Right lobe of liver (tissue), 6 donors: ENCODE measurements around the gene METTL2B. TPM values are rescaled to one million over a fixed set of nuclear protein-coding genes. Genes with fewer than 3 reads are reported as not detected.
A peak's percentile ranks its signal among the peaks of the same experiment; 100 is the strongest.
"Not testable (repeated sequence)": the region's sequence is repeated elsewhere in the genome, so short reads cannot be mapped to it uniquely, and the experiment has no call there.

Experiments
- ATAC-seq, 4 donors: fragments of 200-7000 bp; cut with Tn5 transposase; one replicate each; pipeline ENCODE4 v1.9.1; 2020; ENCODE audit warnings: mild to moderate bottlenecking in 4 of 4, moderate library complexity in 4 of 4
- DNase-seq, 3 donors: peaks; one replicate each; pipeline ENCODE4 v3.0.0-alpha.2; 2020
- H3K27ac ChIP-seq, 3 donors: fragments of 200-600 bp; one replicate each; pipeline ENCODE4 v1.8.0; 2022
- H3K27me3 ChIP-seq, 2 donors: fragments of 200-600 bp; one replicate each; pipeline ENCODE4 v1.8.0; 2022
- H3K36me3 ChIP-seq, 4 donors: fragments of 200-600 bp; sonication (generic) in 1 of 4; one replicate each; pipeline versions ENCODE4 v1.5.1 to v1.8.0; 2017 to 2022; ENCODE audit warnings: control low read depth in 1 of 4
- H3K4me1 ChIP-seq, 4 donors: fragments of 200-600 bp; sonication (generic) in 1 of 4; one replicate each; pipeline versions ENCODE4 v1.5.1 to v1.8.0; 2017 to 2022; ENCODE audit warnings: control low read depth in 1 of 4
- H3K4me3 ChIP-seq, 3 donors: fragments of 200-600 bp; one replicate each; pipeline ENCODE4 v1.8.0; 2022
- H3K9me3 ChIP-seq, 4 donors: fragments of 200-600 bp; sonication (generic) in 1 of 4; one replicate each; pipeline versions ENCODE4 v1.5.1 to v1.8.0; 2017 to 2022; ENCODE audit warnings: control low read depth in 1 of 4
- CTCF ChIP-seq, 4 donors: fragments of 200-600 bp in 3 of 4; fragments of 450-650 bp in 1 of 4; IDR thresholded peaks; one replicate each; pipeline versions ENCODE4 v1.5.1 to v1.8.0; 2016 to 2022; ENCODE audit warnings: antibody characterized with exemption in 4 of 4, mild to moderate bottlenecking in 2 of 4
- POLR2A ChIP-seq: fragments of 450-650 bp; IDR thresholded peaks from one replicate; pipeline ENCODE4 v1.6.1; 2017; ENCODE audit warnings: antibody characterized with exemption, mild to moderate bottlenecking
- WGBS: methylation state at CpG from one replicate; pipeline ENCODE4 v1.1.6; 2018; ENCODE audit warnings: low coverage, low lambda C conversion rate; ENCODE audit not compliant: insufficient coverage; ENCODE audit errors: missing lambda C conversion rate; 5-methylcytosine and 5-hydroxymethylcytosine counted together
- intact Hi-C, 2 donors: fragments of 100-400 bp; cut with DNase I; formaldehyde crosslinking; loops; one replicate each; pipeline versions ENCODE4 v1.11.2 to v1.14.1; 2022
- small RNA-seq, 2 experiments: library from RNA; depleted of rRNA; stranded (forward); fragments of <200 nt; gene quantifications; one replicate each; pipeline ENCODE3, GENCODE V24; 2016
- total RNA-seq, 6 experiments: library from RNA; depleted of rRNA in 2 of 6; stranded (reverse); fragments of >200 nt in 2 of 6; fragmentation: NEBNext Ultra II Directional in 3 of 6; extraction: Animal tissue kit (Norgen Biotek cat#: 25700) in 3 of 6; gene quantifications; one replicate each; pipeline versions ENCODE4 v1.1.0 to v1.2.4, GENCODE V29; 2016 to 2023
- donor health status: DM: no; HTN: yes; CAD: no.
- donor health status: DM: no; HTN: no; CAD: no.
- donor health status: DM: no; HTN: no; CAD: no.
- donor health status: DM: no; HTN: yes; CAD: no.
- donor health status: DM: no; HTN: yes; CAD: no.

METTL2B gene
- total RNA-seq, 6 experiments from 2014 or later, result 10.8 to 15.1 (median 13.6) TPM

DNA sequence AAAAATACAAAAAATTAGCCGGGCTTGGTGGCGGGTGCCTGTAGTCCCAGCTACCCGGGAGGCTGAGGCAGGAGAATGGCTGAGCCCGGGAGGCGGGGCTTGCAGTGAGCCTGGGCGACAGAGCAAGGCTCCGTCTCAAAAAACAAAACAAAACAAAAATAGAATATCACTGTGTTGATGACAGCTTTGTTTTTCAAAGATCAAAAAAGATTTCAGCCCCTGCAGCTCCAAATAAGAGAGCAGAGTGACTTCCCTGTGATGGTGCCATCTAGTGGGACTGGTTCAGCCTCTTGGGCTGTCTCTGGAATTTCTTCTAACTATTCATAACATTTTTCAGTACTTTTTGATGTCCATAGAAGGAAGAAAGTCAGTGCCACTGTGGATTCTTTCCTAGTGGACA, 60.9 kb downstream of the METTL2B start:
- Histone ChIP-seq H3K36me3 (peaks cover 0 to 21% (median 0%) of the 10 kb centered on the region in 4 donors), H3K4me1 (peaks cover 0 to 11% (median 5%) of the 10 kb centered on the region in 4 donors)
- H3K9me3 ChIP-seq, H3K27ac ChIP-seq, DNase-seq, H3K27me3 ChIP-seq, H3K4me3 ChIP-seq, intact Hi-C loops: not testable (repeated sequence)
- peak in 3 of 4 donors; percentile 35 to 41 (median 37) for TF ChIP-seq CTCF (IDR thresholded peaks at IDR 0.05)
- peak; percentile 64 to 77 (median 74) for ATAC-seq
- WGBS, result 54% methylated on average over 6 of the region's 7 CpGs

DNA sequence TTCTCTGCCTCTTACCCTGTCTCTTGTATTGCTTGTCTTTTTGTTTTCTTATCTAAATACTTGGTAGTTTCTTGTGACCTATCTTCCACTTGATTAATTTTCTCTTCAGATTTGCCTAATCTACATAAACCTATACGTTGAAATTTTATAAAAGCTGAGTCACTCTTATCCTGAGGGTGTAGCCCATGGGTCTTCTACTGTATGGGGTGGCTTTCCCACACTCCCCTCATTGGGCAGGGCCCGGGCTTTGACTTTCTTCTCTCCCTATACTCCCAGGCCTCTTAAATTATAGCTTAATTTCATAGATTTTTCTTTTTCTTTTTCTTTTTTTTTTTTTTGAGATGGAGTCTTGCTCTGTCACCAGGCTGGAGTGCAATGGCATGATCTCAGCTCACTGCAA, 66.0 kb downstream of the METTL2B start:
- H3K4me3 ChIP-seq, H3K27me3 ChIP-seq, ATAC-seq, H3K9me3 ChIP-seq, intact Hi-C loops, H3K27ac ChIP-seq, H3K4me1 ChIP-seq: not testable (repeated sequence)
- DNase-seq, result peak in 1 of 3 donors; percentile 17
- WGBS, result 67% methylated on average over 2 of the region's 2 CpGs
- H3K36me3 ChIP-seq, result peaks cover 0 to 37% (median 4%) of the 10 kb centered on the region in 4 donors

DNA sequence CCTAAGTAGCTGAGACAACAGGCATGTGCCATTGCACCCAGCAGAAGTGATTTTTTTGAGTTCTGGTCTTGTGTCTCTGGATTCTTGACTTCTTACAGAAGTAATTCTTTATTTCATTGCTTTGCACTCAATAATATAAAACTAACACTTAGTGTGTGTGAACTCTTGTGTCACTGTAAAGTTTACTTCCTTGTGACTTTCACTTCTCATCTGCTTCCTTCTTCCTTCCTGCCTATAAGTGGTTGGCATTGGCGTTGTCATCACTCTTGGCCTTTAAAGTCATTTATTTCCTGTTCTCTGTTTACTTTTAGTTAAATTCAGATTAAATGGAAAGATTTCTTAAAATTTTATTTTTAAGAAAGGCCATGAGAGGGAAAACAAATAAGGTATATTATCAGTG, 66.8 kb downstream of the METTL2B start:
- H3K27me3 ChIP-seq, H3K4me3 ChIP-seq, H3K4me1 ChIP-seq, intact Hi-C loops, H3K9me3 ChIP-seq, DNase-seq, H3K27ac ChIP-seq: not testable (repeated sequence)
- peaks cover 0 to 37% (median 4%) of the 10 kb centered on the region in 4 donors for H3K36me3 ChIP-seq
- 27% methylated on average over 1 of the region's 1 CpG for WGBS
- peak in 1 of 4 donors; percentile 34 for ATAC-seq

- 89% methylated on average over 3 of the region's 9 CpGs for WGBS
- DNase-seq, H3K4me1 ChIP-seq, H3K27ac ChIP-seq, H3K27me3 ChIP-seq, H3K9me3 ChIP-seq, ATAC-seq, H3K4me3 ChIP-seq, intact Hi-C loops: not testable (repeated sequence)
- peaks cover 0 to 29% (median 4%) of the 10 kb centered on the region in 4 donors for H3K36me3 ChIP-seq
Observed at GRCh38 chr7:128546319-128546851, 69.8 kb downstream of the METTL2B start.

- no peak overlapping the region for H3K27ac ChIP-seq
- no peaks in the 10 kb centered on the region for H3K27me3 ChIP-seq
- intact Hi-C loops, result no loop called here
- TF ChIP-seq POLR2A (no peak), CTCF (IDR thresholded peaks at IDR 0.05) (no peak)
- H3K4me1 ChIP-seq, result no peaks in the 10 kb centered on the region
- ATAC-seq (no peak), DNase-seq (no peak)
- peaks cover 0 to 13% (median 3%) of the 10 kb centered on the region in 4 donors for H3K36me3 ChIP-seq
- no peak overlapping the region for H3K4me3 ChIP-seq
- no peaks in the 10 kb centered on the region for H3K9me3 ChIP-seq
- 100% methylated on average over 1 of the region's 1 CpG for WGBS
Observed at GRCh38 chr7:128550920-128551319, 74.4 kb downstream of the METTL2B start.

- DNase-seq, H3K27me3 ChIP-seq, H3K4me1 ChIP-seq, ATAC-seq, H3K4me3 ChIP-seq, H3K9me3 ChIP-seq, intact Hi-C loops, H3K36me3 ChIP-seq, H3K27ac ChIP-seq: not testable (repeated sequence)
- WGBS, result 62% methylated on average over 1 of the region's 1 CpG
Observed at GRCh38 chr7:128554394-128554793, 77.8 kb downstream of the METTL2B start.

Small RNA genes within 50 kb of the gene (small RNA-seq; reads per million reads assigned to genes)
- gene AC010655.1 (0 reads per million in 2 experiments), gene AC010655.2 (0 reads per million in 2 experiments), gene RF00017 (0 reads per million in 2 experiments), gene RNU7-54P (0 reads per million in 2 experiments)

Other genes with a start within 250 kb of the METTL2B start
- not detected for gene LEP, start 235.5 kb upstream of the METTL2B start, total RNA-seq
- 10 to 100 TPM in 5 of 6 experiments, 1 to 10 TPM in 1; 9.0 to 17.4 (median 11.1) TPM for gene RBM28, start 132.8 kb upstream of the METTL2B start, total RNA-seq
- gene PRRT4, start 115.1 kb upstream of the METTL2B start, total RNA-seq, result under 1 TPM in 4 of 6 experiments, not detected in 2; 0.11 to 0.32 (median 0.18) TPM
- gene IMPDH1, start 66.8 kb upstream of the METTL2B start, total RNA-seq, result 1 to 10 TPM; 3.0 to 9.8 (median 5.5) TPM
- 10 to 100 TPM in 1 of 6 experiments, 1 to 10 TPM in 5; 1.8 to 60.6 (median 3.6) TPM for gene HILPDA, start 20.9 kb upstream of the METTL2B start, total RNA-seq
- 1 to 10 TPM in 1 of 6 experiments, under 1 TPM in 5; 0.06 to 1.3 (median 0.48) TPM for gene GARIN1A, start 195.5 kb downstream of the METTL2B start, total RNA-seq